Measurements from ENCODE around the gene HIPK3. TPM values are rescaled to one million over a fixed set of nuclear protein-coding genes. Genes with fewer than 3 reads are reported as not detected.

The HIPK3 gene
- total RNA-seq, 6 experiments from 2014 or later = 40.8 to 52.5 (median 47.3) TPM

DNA sequence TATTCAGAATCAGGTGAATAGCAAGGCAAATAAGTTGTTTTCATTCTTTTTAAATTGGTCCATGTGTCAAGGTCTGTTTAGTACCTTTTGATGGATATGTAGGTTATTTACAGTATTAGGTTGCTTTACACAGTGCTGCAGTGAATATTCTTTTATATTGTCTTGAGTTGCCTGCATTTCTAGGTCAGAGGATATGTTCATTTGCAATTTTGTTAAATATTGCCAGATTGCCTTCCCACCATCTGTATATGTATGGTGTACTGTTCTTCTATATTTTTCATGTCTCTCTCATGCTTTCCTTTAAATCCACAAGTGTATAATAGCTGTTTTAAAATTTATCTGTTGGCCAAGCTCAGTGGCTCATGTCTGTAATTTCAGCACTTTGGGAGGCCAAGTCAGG is 24.6 kb downstream of the HIPK3 start:
- peaks cover 10% of the 10 kb centered on the region; the same call in 1 of the 2 replicates for H3K36me3 Mint-ChIP-seq (ENCODE audit: low read depth)

DNA sequence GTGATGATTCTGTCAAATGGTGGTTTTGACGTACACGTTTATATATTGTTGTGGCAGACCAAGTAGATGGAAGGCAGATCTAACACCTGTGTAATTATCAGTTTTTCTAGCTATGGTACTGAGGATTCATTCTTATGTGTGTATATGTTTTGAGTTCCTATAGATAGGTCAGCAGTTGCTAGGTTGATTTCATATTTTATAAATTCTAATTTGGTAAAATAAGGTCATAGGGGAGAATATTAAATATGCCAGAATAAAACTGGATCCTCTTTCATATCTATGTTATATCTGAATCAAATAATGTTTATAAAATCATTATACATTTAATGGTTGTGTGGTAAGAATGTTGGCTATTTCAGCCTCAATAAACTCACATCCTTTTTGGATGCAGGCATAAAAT is 27.6 kb downstream of the HIPK3 start:
- H3K4me1 Mint-ChIP-seq (ENCODE audit: low read depth) = no peaks in the 10 kb centered on the region
- no peak overlapping the region for H3K4me3 Mint-ChIP-seq
- peaks cover 13% of the 10 kb centered on the region for H3K36me3 Mint-ChIP-seq (ENCODE audit: low read depth)
- no peak for TF ChIP-seq CTCF (IDR thresholded peaks at IDR 0.05)
- H3K27ac Mint-ChIP-seq = no peak overlapping the region
- H3K27me3 Mint-ChIP-seq (ENCODE audit: insufficient read depth) = no peaks in the 10 kb centered on the region
- H3K9me3 Mint-ChIP-seq = no peaks in the 10 kb centered on the region
- no peak for DNase-seq

More for the DNA sequence above, 24.6 kb downstream of the HIPK3 start:
- H3K4me3 Mint-ChIP-seq = no peak overlapping the region
- DNase-seq = no peak
- H3K9me3 Mint-ChIP-seq = no peaks in the 10 kb centered on the region
- no peak for TF ChIP-seq CTCF (IDR thresholded peaks at IDR 0.05)
- H3K27me3 Mint-ChIP-seq (ENCODE audit: insufficient read depth) = no peaks in the 10 kb centered on the region
- no peak overlapping the region for H3K27ac Mint-ChIP-seq
- H3K4me1 Mint-ChIP-seq (ENCODE audit: low read depth) = peaks cover 16% of the 10 kb centered on the region

DNA sequence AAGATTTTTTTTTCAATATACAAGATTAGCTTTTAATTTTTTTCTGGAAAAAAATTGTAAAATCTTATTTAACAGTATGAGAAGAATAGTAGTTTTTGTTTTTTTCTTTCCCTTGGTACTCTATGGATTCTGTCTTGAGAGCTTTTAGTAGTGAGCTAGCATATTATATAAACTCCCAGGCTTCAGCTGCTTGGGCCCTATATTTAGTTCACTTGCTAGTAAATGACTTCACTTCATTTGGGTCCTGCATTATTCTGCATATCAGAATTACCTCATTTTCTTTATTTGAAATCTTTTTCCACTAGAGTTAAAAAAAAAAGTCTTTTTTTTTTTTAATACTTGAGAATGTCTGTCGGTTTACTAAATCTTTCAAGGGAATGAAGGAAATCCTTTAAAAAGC is 33.1 kb downstream of the HIPK3 start:
- Mint-ChIP-seq H3K4me3 (no peak overlapping the region), H3K9me3 (no peaks in the 10 kb centered on the region), H3K27ac (no peak overlapping the region), H3K27me3 (ENCODE audit: insufficient read depth) (no peaks in the 10 kb centered on the region), H3K4me1 (ENCODE audit: low read depth) (peaks cover 10% of the 10 kb centered on the region), H3K36me3 (ENCODE audit: low read depth) (peaks cover 22% of the 10 kb centered on the region)
- DNase-seq = no peak
- no peak for TF ChIP-seq CTCF (IDR thresholded peaks at IDR 0.05)

DNA sequence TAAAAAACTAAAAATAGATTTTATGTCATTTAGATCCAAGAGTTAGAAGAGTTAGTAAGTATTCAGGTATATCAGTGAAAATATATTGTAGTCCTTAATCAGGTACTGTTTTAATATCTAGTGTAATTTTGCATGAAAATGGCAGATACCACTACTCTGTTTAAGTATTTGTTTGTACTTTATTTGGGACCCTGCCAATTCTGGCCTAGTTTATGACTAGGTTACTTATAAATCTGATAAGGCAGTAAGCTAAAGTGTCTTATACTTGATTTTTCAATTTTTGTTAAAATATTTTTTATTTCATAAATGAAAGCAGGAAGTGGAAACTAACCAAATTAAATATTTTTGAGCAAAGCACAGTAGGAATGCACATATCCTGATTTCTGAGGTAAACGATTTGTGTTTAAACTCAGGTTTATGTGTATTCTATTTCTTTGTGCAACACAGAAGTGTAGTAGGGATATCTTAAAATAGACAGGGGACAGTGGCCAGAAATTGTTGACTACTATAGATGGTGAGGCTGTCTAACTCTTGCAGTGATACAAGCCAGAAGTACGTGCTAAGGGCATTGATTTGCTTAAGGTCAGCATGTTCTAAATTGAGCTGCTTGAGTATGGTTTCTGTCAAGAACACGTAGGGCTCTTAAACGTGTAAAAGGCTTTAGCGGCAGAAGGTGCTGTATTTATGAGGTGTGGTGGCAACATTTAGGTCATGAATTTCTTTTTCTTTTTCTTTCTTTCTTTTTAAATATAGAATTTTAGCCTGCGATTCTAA is 34.0 kb downstream of the HIPK3 start:
- Mint-ChIP-seq H3K4me3 (no peak overlapping the region), H3K36me3 (ENCODE audit: low read depth) (peaks cover 31% of the 10 kb centered on the region), H3K27me3 (ENCODE audit: insufficient read depth) (no peaks in the 10 kb centered on the region), H3K9me3 (no peaks in the 10 kb centered on the region), H3K27ac (no peak overlapping the region), H3K4me1 (ENCODE audit: low read depth) (peaks cover 17% of the 10 kb centered on the region)
- DNase-seq = no peak
- TF ChIP-seq CTCF (IDR thresholded peaks at IDR 0.05) = no peak

DNA sequence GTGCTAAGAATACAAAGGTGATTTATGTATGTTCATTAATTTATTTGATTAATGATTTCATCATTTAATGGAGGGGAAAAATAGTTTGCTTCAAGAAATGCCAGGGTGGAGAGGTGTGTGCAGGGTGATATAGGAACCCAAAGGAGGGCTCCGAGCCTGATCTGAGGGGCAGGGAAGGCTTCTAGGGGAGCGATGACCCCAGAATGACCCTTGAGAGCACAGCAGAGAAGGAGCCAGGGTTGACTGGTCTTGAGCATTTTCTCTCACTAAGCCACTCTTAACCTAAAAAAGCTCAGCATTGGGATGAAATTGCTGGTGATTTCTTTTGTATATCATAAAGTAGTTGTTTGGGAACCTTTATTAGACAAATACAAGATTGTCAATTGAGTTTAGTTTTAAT is 35.1 kb downstream of the HIPK3 start:
- no peak for TF ChIP-seq CTCF (IDR thresholded peaks at IDR 0.05)
- no peaks in the 10 kb centered on the region for H3K27me3 Mint-ChIP-seq (ENCODE audit: insufficient read depth)
- peaks cover 27% of the 10 kb centered on the region for H3K4me1 Mint-ChIP-seq (ENCODE audit: low read depth)
- H3K27ac Mint-ChIP-seq = no peak overlapping the region
- no peak overlapping the region for H3K4me3 Mint-ChIP-seq
- H3K36me3 Mint-ChIP-seq (ENCODE audit: low read depth) = peaks cover 27% of the 10 kb centered on the region
- DNase-seq = no peak
- no peaks in the 10 kb centered on the region for H3K9me3 Mint-ChIP-seq
